GM19023 (cell line): ENCODE data around the gene ZNF280B.

Experiments used
- ATAC-seq: cut with Tn5 transposase; IDR thresholded peaks from one replicate; pipeline ENCODE4 v1.9.1; 2021; ENCODE audit warnings: mild to moderate bottlenecking, moderate library complexity; ENCODE audit not compliant: unreplicated experiment

The ZNF280B gene, protein sequence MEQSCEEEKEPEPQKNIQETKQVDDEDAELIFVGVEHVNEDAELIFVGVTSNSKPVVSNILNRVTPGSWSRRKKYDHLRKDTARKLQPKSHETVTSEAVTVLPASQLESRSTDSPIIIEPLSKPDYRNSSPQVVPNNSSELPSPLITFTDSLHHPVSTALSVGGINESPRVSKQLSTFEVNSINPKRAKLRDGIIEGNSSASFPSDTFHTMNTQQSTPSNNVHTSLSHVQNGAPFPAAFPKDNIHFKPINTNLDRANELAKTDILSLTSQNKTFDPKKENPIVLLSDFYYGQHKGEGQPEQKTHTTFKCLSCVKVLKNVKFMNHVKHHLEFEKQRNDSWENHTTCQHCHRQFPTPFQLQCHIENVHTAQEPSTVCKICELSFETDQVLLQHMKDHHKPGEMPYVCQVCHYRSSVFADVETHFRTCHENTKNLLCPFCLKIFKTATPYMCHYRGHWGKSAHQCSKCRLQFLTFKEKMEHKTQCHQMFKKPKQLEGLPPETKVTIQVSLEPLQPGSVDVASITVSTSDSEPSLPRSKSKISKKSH

DNA sequence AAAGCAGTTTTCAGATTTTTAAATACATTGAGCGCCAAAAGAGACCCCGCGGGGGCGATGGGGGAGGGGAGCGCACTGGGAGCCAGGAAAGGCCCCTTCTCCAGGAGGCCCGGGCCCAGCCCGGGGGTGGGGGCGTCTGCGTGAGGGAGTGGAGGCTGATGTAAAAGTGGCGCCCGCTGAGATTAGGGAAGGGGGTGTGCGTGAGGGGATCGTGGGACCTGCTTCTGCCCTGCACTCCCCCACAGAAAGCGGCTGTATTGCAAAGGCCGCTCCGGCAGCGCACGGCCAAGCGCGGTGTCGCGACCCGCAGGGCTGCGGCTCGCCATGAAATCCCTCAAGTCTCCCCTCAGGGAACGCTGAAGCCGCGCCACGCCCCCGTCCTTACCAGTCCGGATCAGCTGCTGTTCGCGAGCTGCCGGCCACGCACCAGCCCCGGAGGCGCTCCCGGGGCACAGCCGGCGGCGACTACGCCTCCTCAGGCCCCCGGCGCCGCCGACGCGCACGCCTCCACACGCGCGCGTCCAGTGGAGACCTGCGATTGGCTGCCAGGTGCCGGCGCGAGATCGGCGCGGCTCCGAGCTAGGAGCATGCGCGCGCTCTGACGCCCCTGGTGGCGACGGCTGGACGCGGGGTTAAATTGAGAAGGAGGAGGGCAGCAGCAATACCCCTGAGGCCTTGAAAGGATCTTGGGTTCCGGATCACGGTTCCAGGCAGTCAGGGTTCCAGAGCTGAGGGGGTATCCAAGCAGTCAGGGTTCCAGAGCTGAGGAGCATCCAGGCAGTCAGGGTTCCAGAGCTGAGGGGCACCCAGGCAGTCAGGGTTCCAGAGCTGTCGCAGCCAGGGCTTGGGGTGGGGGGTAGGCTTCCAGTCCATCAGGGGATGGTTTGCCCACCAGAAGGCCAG lies at the start of gene ZNF280B:
ZNF280B (minus strand) TSS at position 469 of the 903 bp plus-strand sequence. CDS start 19,344 bp downstream, outside the sequence.
- ATAC-seq, result peak; percentile 91

DNA sequence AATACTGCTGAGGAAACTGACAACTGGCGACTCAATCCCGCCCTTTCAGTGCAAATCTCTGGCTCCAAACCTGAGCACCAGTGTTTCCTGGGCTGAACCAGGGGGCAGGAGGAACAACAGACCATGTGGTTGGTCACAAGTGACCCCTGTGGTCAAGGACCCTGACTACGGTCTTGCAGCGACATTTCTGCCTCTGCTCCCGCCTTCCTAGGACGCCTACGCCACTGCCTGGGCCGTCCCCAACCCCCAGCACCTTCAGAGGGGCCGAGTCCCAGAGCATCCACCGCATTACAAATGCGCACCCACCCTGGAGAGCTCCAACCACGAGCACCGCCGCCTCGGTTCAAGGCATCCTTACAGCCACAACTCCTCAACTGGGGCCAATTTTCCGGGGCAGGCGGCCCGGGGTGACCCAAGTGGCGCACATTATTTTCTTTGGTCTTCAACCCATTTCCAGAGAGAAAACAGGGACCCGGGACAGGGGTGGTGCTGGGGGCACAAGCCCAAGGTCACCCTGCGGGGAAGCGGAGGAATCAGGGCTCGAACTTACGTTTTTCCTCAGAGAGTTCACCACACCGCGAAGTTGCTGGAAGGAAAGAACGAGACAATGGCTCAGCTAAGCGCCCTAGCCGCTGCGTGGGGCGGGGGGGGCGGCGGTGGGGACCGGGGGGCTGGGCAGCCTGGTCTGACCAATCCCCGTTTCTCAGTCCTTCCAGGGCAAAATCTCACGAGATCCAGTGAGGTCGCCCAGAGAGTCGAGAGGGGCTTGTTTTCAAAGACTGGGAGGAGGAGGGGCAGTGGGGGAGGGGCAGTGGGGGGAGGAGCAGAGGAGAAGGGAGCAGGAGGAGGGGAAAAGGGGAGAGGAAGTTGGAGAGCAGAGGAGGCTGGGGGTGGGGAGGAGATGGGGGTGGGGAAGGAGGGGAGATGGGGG lies 48.7 kb upstream of the ZNF280B start:
- ATAC-seq, result no peak

DNA sequence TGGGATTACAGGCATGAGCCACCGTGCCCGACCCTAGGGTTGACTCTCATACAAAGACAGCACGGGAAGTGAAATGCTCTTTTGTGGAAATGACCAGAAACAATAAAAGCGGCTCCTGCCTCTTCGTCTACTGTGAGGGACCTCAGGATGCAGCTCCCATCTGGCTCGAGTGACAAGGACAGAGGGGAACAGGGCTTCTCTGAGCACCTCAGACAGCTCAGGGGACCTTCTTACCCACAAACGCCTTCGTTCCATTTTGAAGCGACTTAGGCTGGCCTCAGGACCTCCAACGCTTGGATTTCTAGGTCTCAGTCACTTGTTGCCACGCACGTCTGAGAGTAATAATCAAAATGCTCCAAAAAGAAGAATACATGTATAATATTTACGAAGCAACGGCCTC lies 48.0 kb upstream of the ZNF280B start:
- no peak for ATAC-seq

DNA sequence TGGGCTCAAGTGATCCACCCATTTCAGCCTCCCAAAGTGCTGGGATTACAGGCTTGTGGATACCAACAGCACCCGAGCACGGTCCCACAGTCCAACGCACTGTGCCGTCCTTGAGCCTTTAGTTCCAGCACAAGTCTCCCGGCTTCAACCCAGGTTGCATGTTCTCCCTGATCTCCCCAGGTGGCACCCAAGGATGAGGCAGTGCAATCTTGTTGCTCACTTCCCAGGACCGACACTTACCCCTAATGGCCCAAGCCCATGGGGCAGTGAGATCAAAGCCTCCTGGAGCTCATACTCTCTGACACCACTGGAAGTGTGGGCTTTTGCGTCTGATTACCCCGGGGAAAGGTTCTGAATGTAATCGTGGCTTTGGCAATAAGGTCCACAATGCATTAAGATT lies 47.1 kb upstream of the ZNF280B start:
- no peak for ATAC-seq

DNA sequence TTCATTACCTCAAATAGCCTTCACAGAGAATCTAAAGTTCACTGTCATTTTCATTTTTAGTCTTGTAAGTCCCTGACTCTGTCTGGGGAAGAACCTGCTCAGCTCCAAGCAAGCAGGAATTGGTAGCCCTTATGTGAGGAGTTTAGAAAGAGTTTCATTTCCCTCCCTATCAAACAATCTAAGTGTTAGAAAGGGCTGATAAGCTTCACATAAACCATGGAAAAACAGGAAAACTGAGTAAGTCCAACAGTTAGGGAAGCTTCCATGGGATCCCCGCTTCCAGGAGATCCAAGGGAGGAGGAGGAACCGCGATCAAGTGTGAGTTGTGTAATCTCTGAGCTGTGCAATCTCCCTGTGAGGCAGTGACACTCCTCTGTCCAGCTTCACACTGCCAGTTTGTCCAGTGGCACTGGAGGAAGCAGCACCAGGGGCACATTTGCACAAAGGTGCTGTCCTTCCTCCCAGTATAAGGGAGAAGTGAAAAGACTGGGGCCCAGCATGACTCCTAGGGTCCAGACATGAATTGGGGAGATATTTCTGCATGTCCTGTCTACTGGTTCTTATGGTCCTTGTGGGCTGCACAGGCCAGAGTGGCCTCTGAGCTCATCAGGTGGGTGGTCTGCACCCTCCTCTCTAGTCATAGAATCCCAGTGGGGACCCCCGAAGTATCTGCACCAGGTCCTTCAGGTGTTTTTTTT lies 46.2 kb upstream of the ZNF280B start:
- no peak for ATAC-seq

DNA sequence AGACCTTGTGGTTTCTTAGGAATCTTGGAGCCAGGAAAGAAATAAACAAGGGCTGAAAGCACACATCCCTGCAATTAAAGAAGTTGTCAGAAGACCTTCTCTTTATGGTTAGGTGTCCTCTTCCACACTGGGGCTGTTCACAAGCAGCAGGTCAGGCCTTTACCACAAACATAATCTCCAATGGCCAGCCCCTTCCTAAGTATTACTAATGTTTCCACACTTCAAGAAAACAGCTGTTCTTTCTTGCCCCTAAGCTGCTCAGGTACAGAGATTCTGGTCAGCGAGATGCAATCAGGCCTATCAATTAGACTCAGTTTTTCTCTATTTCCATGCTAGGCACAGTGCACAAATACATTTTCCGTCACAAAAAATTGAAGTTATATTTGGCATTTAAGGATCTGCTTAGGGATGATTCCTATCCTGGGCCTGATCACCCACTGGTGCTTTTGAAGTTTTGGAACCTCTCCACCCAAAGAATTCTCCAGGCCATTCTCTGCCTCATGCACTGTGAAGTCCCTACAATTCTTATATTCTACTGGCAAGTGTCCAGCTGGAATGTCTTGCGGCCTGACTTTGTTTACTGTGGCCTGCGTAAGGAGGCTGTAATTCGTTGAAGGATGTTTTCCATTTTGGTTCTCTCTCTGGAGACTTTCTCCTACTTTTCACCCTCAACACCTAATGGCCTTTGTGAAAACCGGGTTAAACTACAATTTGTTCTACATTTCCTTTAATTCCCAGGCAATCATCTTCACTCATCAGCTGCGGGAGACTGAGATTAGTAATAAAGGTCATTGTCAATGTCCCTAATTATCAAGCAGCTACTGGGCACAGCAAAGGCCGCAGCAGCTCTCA lies 45.4 kb upstream of the ZNF280B start:
- no peak for ATAC-seq

DNA sequence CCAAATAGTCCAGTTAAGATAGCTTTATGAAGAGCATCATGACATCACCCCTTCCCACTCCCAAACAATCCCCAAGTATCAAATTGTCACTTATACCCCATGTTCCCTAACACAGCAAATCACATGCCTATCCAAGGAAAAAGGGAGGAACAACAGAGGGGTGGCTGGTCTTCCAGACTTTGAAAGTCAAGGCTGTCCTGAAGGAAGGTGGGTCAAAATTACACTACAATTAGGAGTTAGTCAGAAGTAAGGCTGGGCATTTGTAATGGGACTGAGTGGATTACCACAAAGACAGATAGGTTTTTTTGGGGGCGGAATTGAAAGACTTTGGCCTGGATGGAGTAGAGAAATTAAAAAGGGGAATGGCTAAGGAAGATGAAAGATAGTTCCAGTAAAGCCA lies 44.6 kb upstream of the ZNF280B start:
- no peak for ATAC-seq

DNA sequence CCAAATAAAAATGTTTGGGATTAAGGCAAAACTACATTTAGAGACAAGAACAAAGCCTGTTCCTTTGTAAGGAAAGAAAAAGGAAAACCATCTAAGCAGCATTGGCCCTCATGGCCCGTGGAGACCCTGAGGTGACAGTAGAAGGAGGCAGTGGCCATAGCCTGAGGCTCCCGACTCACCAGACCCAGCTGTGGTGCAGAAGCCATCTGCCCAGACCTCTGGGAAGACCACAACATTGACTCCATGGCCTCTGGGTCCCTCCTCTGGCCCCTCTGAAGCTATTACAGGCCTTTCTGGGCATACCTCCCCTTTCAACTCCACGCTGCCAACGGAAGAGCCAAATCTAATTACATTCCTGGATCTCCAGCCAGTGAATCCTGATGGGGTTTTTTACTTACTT lies 44.1 kb upstream of the ZNF280B start:
- no peak for ATAC-seq

DNA sequence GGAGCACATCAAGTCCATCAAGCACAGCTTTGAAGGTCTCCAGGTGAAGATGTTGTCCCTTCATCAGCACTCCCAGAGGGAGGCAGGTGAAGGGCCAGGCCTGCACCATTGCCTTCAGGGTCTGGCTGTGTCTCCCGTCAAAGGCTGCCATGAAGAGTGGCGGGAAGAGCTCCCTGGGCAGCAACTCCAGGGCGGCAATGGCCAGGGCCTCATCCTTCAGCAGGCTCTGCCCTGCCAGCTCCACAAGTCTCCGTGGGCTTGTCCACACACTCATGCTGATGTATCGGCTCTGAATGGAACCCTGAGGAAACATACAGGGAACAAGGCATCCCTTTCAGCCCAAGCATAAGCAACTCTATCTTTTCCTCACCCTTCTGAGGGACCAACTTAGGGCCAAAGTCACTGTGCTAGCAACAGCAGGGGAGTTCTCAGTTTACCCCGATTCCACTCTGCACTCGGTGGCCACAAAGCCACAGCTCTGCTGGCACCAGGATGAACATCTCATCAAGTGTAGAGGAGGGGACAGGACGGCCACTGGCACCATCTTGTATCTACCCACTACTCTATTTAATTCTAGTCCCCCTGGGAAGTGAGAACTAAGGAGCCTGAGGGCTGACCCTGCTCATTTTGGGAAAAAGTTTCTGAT lies 42.4 kb upstream of the ZNF280B start:
- ATAC-seq, result no peak

DNA sequence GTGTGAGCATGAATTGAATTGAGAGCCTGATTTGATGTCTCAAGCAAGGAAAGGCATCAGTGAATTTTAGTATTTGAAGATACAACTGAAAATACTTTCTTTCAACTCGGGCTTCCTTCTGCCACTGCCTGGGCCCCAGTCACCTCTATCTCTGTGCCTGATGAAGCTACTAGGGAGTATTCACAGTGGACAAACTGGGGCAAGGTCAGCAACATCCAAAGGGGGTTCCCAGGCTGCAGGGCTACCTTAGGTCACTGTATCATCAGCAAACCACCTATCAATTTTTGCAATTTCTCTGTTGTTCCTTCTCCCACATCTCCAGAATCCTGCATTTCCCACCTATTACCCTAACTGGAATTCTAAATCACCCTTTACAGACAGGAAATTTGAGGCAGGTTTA lies 40.4 kb upstream of the ZNF280B start:
- ATAC-seq, result no peak

DNA sequence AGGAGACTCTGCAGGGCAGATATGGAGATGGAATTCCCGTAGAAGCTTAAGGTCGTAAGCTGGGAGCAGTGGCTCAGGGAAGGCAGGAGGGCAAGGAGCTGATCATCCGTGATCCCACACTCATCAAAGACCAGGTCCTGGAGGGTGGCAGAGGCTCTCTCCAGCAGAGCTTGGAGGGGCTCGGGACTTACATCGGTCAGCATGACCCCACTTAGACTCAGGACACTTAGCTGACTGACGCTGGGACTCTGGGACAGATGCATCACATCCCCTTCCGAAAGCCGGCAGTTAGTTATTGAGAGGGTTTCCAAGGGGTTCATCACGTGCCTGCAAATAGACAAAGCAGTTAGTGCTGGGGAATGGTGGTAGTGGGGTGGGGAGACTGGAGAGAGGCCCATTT lies 39.8 kb upstream of the ZNF280B start:
- ATAC-seq, result no peak

DNA sequence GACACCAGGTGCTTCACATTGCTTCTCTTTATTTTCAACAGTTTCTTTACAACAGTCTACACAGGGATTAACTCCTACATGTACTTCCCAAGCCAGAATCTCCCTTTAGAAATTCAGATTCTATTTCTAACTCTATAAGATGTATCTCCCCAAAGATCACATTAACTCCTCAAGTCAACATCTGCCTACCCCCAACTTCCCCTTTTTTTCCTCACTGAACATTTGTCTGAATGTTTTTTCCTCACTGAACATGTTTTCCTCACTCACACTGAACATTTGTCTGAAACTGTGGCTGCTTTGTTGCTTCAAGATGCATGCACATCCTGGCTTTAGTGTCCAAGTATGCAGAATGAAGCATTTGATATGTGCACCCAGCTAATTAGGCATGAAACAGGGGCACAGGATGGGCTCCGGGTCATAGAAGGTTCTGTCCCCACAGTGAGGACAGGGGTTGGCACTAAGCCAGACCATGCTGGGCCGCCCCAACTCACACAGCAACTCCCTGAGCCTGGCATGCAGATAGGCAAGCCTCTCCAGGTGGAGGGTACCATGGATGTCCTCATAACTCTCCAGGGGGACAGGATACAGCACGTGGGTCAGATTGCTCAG lies 39.3 kb upstream of the ZNF280B start:
- ATAC-seq, result no peak

DNA sequence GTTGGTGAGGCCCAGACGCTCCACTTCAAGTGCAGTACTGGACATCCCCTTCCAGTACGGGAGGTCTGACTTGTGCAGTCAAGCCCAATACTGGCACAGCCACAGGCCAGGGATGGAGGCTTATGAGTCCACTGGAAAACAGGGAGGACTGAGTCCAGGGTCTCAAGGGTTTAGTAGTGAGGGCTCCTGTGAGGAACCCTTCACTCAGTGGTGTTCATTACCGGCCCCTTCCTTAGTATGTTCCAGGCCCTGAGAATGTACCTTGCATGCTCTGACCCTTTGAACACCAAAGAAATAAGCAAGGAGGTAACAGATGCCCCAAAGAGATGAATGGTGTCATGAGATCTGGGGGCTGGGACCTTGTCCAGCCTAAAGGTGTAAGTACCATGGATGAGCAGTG lies 38.7 kb upstream of the ZNF280B start:
- no peak for ATAC-seq

DNA sequence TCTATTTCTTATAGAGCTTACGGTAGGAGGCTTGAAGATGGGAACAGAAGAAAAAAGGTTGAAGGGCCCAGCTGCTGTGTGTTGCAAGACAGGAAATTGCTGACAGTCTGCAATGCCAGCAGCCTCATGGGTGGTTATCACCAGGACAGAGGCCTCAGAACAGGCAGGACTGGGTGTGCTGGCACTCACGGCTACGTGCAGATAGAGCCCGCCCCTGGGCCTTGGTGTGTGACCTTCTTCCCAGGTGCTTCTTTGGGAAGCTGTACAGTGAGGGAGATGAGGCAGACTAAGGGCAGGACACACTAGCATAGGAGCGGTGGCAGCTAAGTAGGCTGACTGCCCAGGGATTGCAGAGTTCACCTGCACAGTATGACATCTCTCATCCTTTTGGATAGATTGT lies 37.9 kb upstream of the ZNF280B start:
- ATAC-seq, result no peak

DNA sequence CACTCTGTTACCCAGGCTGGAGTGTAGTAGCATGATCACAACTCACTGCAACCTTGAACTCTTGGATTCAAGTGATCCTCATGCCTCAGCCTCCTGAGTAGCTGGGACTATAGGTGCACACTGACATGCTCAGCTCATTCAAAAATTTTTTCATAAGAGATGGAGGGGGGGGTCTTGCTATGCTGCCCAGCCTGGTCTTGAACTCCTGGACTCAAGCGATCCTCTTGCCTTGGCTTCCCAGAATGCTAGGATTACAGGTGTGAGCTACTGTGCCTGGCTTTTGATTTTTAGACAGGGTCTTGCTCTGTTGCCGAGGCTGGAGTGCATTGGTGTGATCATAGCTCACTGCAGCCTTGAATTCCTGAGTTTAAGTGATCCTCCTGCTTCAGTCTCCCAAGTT lies 36.5 kb upstream of the ZNF280B start:
- ATAC-seq, result no peak

DNA sequence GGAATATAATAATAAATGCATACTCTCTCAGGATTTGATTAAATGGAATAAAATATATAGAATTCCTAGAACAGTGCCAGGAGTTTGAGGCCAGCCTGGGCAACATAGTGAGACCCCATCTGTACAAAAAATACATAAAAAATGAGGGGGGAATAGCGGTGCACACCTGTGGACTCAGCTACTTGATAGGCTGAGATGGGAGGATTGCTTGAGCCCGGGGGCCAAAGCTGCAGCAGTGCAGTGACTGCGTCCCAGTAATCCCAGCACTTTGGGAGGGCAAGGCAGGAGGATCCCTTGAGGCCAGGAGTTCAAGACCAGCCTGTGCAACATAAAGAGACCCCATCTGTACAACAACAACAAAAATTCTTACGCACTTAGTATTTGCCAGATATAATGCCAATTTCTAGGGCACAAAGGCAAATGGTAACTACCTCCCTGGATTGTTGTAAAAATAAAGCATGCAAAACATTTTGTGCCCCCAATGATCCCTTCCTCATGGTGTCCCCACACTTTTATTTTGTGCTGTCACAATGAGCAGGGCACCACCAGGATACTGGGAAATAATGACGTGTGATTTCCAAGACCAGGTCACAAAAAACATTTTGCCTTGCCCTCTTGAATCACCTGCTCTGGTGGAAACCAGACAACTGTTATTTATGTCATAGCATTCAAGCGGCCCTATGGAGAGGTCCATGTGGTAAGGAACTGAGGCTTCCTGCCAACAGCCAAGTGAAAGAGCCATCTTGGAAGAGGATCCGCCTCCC lies 29.9 kb upstream of the ZNF280B start:
- no peak for ATAC-seq

DNA sequence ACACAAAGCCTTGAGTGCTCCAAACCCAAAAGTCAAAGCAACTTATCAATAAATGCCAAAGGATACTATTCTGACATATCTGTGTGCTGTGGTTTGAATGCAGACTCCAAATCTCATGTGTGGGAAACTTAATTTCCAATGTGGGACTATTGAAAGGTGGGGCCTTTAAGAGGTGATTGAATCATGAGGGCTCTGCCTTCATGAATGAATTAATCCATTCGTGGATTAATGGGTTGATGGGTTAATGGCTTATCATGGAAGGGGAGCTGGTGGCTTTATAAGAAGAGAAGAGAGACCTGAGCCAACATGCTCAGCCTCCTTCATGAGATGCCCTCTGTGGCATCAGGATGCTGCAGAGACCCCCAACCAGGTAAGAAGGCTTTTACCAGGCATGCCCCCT lies 28.4 kb upstream of the ZNF280B start:
- no peak for ATAC-seq
